ENCODE measurements around the gene GCSAM. TPM values are rescaled to one million over a fixed set of nuclear protein-coding genes. Genes with fewer than 3 reads are reported as not detected.

The GCSAM gene
- total RNA-seq, 2 experiments from 2014 or later, result 6.5 to 6.8 TPM

DNA sequence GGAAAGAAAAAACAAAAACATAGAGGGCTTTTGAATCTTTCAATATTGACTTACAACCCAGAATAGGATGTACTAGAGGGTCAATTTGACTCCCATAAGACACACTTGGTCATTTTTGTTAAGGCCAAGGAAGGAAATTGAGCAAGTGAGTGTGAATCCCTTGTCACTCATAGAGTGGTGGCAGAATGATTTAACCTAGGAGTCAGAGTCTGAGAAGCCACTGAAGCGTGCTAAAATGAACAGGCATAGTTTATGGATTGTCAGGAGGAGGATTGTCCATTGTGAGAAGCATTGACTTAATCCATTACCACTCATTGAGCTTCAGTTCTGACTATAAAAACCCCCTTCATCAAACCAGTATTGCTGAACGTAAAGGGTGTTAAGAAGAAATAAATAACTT is 8.2 kb upstream of the GCSAM start:
- Mint-ChIP-seq H3K27me3 (no peaks in the 10 kb centered on the region), H3K4me1 (ENCODE audit: low read depth) (peaks cover 26% of the 10 kb centered on the region), H3K27ac (no peak overlapping the region), H3K9me3 (peaks cover 3% of the 10 kb centered on the region), H3K4me3 (no peak overlapping the region), H3K36me3 (ENCODE audit: low read depth) (no peaks in the 10 kb centered on the region)
- ATAC-seq (ENCODE audit: poor library complexity), result no peak
- ChIA-PET CTCF (no interaction called here), POLR2A (no interaction called here)
- DNase-seq, result no peak
- TF ChIP-seq, protein P1, sequence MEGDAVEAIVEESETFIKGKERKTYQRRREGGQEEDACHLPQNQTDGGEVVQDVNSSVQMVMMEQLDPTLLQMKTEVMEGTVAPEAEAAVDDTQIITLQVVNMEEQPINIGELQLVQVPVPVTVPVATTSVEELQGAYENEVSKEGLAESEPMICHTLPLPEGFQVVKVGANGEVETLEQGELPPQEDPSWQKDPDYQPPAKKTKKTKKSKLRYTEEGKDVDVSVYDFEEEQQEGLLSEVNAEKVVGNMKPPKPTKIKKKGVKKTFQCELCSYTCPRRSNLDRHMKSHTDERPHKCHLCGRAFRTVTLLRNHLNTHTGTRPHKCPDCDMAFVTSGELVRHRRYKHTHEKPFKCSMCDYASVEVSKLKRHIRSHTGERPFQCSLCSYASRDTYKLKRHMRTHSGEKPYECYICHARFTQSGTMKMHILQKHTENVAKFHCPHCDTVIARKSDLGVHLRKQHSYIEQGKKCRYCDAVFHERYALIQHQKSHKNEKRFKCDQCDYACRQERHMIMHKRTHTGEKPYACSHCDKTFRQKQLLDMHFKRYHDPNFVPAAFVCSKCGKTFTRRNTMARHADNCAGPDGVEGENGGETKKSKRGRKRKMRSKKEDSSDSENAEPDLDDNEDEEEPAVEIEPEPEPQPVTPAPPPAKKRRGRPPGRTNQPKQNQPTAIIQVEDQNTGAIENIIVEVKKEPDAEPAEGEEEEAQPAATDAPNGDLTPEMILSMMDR (IDR thresholded peaks at IDR 0.05), result no peak
- Histone ChIP-seq H3K9me3 (ENCODE audit: control insufficient read depth in 1 of 2, insufficient read depth in 1 of 2, low read length in 2 of 2) (peaks cover 0 to 5% of the 10 kb centered on the region in 2 experiments), H3K36me3 (ENCODE audit: insufficient read depth, low read length) (no peaks in the 10 kb centered on the region), H3K4me3 (ENCODE audit: low read length) (no peak overlapping the region), H3K27ac (ENCODE audit: low read depth in 1 of 2, low read length in 2 of 2) (no peak overlapping the region), H3K4me1 (ENCODE audit: insufficient read depth, low read length) (peaks cover 5% of the 10 kb centered on the region), H3K27me3 (ENCODE audit: control insufficient read depth in 1 of 2, insufficient read depth in 2 of 2, low read length in 2 of 2) (no peaks in the 10 kb centered on the region)
- intact Hi-C loops (cut with DNase I, micrococcal nuclease), result no loop called here

DNA sequence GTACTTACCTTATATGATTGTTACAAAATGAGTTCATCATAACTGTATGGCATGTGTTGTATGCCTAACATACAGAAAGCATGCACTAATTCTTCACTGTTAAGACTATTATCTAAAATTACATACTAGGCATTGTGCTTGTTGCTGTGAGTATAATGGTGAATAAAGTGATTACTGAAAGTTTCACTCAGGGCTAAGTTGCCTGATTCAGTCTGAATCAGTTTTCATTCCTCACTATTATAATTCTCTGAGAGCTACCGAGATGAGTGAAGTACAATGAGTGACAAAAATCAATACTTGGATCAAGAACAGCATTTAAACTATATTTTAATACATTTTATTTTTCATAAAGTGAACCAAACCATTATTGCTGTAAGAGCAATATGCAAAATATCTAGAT is 7.5 kb upstream of the GCSAM start:
- H3K27ac Mint-ChIP-seq, result no peak overlapping the region
- no peak overlapping the region for H3K4me3 Mint-ChIP-seq
- Histone ChIP-seq H3K27me3 (ENCODE audit: control insufficient read depth in 1 of 2, insufficient read depth in 2 of 2, low read length in 2 of 2) (no peaks in the 10 kb centered on the region), H3K9me3 (ENCODE audit: control insufficient read depth in 1 of 2, insufficient read depth in 1 of 2, low read length in 2 of 2) (peaks cover 0 to 5% of the 10 kb centered on the region in 2 experiments), H3K36me3 (ENCODE audit: insufficient read depth, low read length) (no peaks in the 10 kb centered on the region), H3K4me1 (ENCODE audit: insufficient read depth, low read length) (peaks cover 5% of the 10 kb centered on the region), H3K4me3 (ENCODE audit: low read length) (no peak overlapping the region), H3K27ac (ENCODE audit: low read depth in 1 of 2, low read length in 2 of 2) (no peak overlapping the region)
- H3K36me3 Mint-ChIP-seq (ENCODE audit: low read depth), result no peaks in the 10 kb centered on the region
- H3K27me3 Mint-ChIP-seq, result no peaks in the 10 kb centered on the region
- TF ChIP-seq, protein P1 (IDR thresholded peaks at IDR 0.05), result no peak
- ChIA-PET CTCF (no interaction called here), POLR2A (no interaction called here)
- H3K9me3 Mint-ChIP-seq, result peaks cover 3% of the 10 kb centered on the region
- DNase-seq (no peak), ATAC-seq (ENCODE audit: poor library complexity) (no peak)
- peaks cover 33% of the 10 kb centered on the region for H3K4me1 Mint-ChIP-seq (ENCODE audit: low read depth)
- intact Hi-C loops (cut with DNase I, micrococcal nuclease), result no loop called here

DNA sequence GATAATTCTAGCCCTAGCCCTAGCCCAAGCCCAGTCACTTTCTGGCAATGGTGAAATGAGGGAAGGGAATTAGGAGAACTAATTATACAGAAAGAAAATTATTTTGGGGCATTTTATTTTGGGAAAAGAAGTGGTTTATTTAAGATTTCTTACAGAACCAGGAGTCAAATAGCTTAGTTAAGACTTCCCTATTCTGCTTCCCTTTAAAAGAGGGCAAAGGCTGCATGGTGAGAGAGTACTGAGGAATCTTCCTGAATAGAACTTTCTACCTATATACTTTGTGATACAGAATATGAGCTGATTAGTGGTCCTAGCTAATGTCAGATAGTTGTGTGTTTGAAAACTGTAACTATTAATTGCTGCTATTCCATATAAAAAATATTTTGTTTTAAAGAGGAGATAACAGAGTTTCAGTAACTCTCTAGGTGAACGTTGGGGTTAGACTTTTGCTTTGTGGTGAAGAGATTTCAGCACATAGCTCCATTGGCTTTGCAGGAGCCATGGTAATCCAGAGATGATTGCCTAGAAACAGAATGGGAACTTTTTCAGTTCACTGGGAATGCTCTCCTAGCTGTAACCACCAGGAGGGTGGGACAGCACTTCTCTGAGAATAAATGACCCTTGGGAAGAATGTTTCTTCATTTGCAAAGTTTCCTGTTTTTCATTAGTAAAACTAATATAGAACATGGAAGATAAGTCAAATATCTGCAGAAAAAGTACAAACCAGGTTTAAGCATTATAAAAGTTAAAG is 5.3 kb upstream of the GCSAM start:
- ATAC-seq (ENCODE audit: poor library complexity) (no peak), DNase-seq (no peak)
- intact Hi-C loops (cut with DNase I, micrococcal nuclease), result loop anchor here in 1 of 2 experiments (10.0 kb wide), 1 partner anchor 166 kb away; no protein-coding TSS in a partner anchor
- Histone ChIP-seq H3K9me3 (ENCODE audit: control insufficient read depth in 1 of 2, insufficient read depth in 1 of 2, low read length in 2 of 2) (no peaks in the 10 kb centered on the region), H3K27me3 (ENCODE audit: control insufficient read depth in 1 of 2, insufficient read depth in 2 of 2, low read length in 2 of 2) (no peaks in the 10 kb centered on the region), H3K36me3 (ENCODE audit: insufficient read depth, low read length) (no peaks in the 10 kb centered on the region), H3K27ac (ENCODE audit: low read depth in 1 of 2, low read length in 2 of 2) (no peak overlapping the region), H3K4me1 (ENCODE audit: insufficient read depth, low read length) (peaks cover 25% of the 10 kb centered on the region), H3K4me3 (ENCODE audit: low read length) (no peak overlapping the region)
- POLR2A ChIA-PET, result interaction anchor here (1.3 to 1.4 kb wide), 3 partner anchors 9 to 155 kb away, joined by 3 to 4 read pairs (median 4); partner anchors contain the start of gene SLC9C1
- CTCF ChIA-PET, result interaction anchor here (1.6 to 2.0 kb wide), 2 partner anchors 27 to 381 kb away, joined by 6 to 9 read pairs; no protein-coding TSS in a partner anchor
- Mint-ChIP-seq H3K4me3 (no peak overlapping the region), H3K36me3 (ENCODE audit: low read depth) (no peaks in the 10 kb centered on the region), H3K27me3 (no peaks in the 10 kb centered on the region), H3K27ac (no peak overlapping the region), H3K9me3 (no peaks in the 10 kb centered on the region), H3K4me1 (ENCODE audit: low read depth) (peaks cover 49% of the 10 kb centered on the region)
- TF ChIP-seq, protein P1 (IDR thresholded peaks at IDR 0.05), result no peak

All from CD4-positive, alpha-beta T cell (primary cell).